HG02870 (cell line): Measurements from ENCODE around the gene CRK.
"Not testable (repeated sequence)": the region's sequence is repeated elsewhere in the genome, so short reads cannot be mapped to it uniquely, and the experiment has no call there.

Experiments
- ATAC-seq: cut with Tn5 transposase; IDR thresholded peaks from one replicate; pipeline ENCODE4 v1.9.1; 2021; ENCODE audit warnings: mild to moderate bottlenecking, moderate library complexity; ENCODE audit not compliant: unreplicated experiment

The CRK gene

DNA sequence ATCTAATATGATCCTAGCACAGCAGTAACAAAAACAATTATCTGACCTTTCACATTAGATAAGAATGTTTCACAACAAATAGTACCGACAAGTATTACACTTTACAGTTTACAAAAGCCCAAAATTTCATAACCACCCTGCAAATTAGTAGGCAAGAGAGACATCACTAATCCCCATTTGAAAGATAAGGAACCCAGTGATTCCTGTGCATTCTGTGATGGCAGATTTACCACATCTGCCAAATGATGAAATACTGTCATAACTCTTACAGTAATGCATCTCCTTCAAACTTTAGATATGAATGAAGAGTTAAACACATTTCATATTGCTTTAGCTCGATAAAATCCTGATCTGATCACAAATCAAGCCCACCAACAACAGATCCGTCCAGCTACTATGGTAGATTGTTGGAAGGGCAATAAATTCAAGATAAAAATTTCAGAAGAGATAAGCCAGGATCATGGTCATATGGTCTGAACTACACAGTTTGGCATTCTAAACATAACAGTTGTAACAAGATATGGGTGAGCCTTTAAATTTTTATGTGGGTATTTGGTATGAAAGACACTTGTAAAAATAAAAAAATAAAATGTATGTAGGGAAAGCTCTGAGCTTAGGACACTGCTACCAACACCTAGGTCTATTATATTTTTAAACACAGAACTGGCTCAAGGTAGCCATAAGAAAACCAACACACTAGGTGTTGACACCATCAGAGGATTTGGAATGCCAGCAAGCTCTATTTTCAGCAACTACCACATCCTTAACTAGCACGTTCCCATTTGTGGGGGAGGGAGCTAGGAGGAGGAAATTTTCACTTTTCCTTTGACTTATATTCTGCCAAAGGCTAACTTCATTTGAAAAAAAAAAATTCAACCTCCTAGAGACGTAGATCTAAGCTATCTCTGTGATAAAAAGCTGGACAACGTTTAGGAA is 65.3 kb downstream of the CRK start:
- no peak for ATAC-seq

DNA sequence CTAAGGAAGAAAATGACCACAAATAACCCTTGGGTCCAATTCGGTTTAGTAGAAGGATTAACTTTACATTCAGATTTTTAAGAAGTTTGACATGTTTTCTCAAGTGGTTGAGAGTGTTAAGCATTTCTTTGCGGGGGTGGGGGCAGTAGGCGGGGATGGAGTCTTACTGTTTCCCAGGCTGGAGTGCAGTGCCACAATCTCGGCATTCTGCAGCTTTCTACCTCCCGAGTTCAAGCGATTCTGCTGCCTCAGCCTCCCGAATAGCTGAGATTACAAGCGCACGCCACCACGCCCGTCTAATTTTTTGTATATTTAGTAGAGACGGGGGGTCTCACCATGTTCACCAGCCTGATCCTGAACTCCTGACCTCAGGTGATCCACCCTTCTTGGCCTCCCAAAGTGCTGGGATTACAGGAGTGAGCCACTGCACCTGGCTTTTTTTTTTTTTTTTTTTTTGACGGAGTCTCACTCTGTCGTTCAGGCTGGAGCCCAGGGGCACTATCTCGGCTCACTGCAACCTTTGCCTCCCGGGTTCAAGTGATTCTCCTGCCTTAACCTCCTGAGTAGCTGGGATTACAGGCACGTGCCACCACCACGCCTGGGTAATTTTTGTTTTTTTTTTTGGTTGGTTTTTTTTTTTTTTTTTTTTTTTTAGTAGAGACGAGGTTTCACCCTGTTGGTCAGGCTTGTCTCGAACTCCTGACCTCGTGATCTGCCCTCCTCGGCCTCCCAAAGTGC is 68.4 kb downstream of the CRK start:
- not testable (repeated sequence) for ATAC-seq

GRCh38 chr17:1386675-1387190 is 69.3 kb downstream of the CRK start:
- not testable (repeated sequence) for ATAC-seq

DNA sequence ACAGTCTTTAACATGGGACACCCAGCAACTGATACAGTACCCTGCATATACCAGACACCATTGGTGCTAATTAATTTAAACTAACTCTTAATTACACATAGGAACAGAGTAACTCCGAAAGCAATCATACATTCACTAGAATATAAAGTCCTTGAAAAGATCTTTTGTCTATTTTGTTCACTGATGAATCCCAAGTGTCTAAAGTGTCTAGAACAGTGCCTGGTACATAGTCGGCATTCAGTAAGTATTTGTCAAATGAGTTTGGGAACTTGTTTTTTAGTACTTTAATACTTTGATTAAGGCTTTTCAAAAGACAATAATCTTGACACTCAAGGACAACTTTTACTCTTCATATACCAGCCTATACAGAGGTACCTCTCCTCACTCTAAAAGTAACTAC is 69.8 kb downstream of the CRK start:
- no peak for ATAC-seq

DNA sequence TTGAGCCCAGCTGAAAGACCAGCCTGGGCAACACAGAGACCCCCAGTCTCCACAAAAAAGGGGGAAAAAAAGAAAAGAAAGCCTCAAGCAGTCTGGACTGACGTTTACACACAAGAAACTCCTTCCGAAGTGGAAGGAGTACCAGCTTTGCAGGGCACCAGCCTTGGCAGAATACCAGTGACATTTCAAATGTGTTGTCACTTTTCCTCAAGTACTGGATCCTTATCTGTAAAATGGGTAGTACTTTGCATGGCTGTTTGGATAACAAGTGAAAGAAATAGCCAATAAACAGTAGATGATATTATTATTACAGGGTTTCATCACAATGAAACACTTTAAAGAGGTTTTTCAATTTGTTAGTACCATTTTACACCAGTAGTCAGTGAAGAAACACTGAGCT is 70.2 kb downstream of the CRK start:
- ATAC-seq, result no peak

DNA sequence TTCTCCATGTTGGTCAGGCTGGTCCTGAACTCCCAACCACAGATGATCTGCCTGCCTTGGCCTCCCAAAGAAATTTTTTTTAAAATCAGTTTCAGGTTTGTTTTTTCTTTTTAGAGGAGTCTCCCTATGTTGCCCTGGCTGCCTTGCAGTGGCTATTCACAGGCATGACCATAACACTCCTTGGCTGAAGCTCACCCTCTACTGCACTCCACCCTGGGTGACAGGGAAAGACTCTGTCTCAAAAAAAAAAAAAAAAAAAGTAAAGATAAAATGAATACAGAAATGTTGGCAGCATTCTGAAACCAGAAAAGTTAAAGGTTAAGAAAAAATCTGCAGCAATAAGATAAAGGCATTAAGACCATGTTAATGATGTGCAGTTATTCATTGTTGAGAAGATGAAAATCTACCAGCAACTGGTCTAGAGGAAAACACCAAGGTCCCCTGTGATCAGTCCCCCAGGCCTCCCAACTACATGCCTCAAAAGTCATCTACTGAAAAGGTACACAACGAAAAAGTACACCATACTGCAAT is 71.1 kb downstream of the CRK start:
- no peak for ATAC-seq

DNA sequence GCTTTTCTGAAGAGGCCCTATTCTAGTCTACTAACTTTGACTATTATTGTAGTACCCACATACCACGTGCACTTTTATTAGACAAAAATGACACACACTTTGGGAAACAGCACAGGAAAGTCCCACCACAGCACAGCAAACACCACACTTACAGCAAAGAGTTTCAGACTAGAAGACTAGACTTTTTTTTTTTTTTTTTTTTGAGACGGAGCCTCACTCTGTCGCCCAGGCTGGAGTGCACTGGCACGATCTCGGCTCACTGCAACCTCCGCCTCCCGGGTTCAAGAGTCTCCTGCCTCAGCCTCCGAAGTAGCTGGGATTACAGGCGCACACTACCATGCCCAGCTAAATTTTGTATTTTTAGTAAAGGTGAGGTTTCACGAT is 76.1 kb downstream of the CRK start:
- ATAC-seq, result no peak

- no peak for ATAC-seq
Observed at GRCh38 chr17:1379208-1379929, 76.7 kb downstream of the CRK start.

- ATAC-seq, result not testable (repeated sequence)
Observed at GRCh38 chr17:1378476-1378860, 77.6 kb downstream of the CRK start.

DNA sequence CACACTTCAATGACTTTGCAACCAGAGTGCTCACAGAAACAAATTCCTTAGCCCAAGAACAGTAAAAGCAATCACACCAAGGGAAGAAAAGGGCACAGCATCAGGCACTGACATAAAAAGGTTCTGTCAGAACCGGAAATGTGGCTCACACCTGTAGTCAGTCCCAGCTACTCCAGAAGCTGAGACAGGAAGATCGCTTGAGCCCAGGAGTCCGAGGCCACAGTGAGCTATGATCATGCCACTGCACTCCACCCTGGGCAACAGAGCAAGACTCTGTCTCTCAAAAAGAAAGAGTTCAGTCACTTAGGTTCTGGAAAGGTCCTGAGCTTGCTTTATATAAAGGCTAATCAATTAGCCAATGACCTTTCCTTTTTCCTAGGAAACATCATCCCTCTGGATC is 78.7 kb downstream of the CRK start:
- no peak for ATAC-seq

DNA sequence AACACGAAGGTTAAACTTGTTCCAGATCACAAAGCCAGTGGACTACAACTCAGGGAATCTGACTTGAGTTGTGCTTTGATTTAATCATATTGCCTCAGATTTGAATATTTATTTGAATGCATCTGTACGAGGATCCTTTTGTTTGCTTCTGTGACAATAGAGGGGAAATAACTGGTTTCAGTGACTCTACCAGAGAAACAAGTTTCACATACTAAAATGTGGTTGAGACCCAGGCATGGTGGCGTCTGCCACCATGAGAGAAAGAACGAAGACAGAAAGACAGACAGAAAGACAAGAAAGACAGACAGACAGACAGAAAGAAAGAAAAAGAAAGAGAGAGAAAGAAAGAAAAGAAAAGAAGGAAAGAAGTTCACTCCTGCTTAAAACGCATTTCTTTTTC is 80.0 kb downstream of the CRK start:
- no peak for ATAC-seq

- no peak for ATAC-seq
Observed at GRCh38 chr17:1375615-1376014, 80.4 kb downstream of the CRK start.

- no peak for ATAC-seq
Observed at GRCh38 chr17:1374431-1375177, 81.4 kb downstream of the CRK start.

- no peak for ATAC-seq
Observed at GRCh38 chr17:1373707-1374237, 82.3 kb downstream of the CRK start.

DNA sequence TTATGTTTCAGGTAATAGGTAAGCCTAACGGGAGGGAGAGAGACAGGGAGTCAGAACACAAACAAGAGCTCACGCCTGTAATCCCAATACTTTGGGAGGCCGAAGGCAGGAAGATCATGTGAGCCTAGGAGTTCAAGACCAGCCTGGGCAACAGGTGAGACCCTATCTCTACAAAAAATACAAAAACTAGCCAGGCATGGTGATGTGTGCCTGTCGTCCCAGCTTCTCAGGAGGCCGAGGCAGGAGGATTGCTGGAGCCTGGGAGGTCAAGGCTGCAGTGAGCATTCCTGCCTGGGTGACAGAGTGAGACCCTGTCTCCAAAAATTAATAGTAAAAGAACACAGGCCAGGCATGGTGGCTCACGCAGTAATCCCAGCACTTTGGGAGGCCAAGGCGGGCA is 83.4 kb downstream of the CRK start:
- ATAC-seq, result no peak

- no peak for ATAC-seq
Observed at GRCh38 chr17:1371893-1372590, 84.0 kb downstream of the CRK start.
